ENCODE results near the gene ATXN7L1.

GRCh38 chr7:105577251-105577650 is 299.1 kb downstream of the ATXN7L1 start:
- TF ChIP-seq RFX5 (IDR thresholded peaks at IDR 0.05; ENCODE audit: borderline replicate concordance, low read depth, low read length), result no peak
- no peak for TF ChIP-seq MAX (IDR thresholded peaks at IDR 0.05)
- no peak for TF ChIP-seq CHD2 (IDR thresholded peaks at IDR 0.05; ENCODE audit: low read length)
- TF ChIP-seq EZH2 (IDR thresholded peaks at IDR 0.05; ENCODE audit: low read depth, low read length, severe bottlenecking), result no peak
- TF ChIP-seq RAD21 (IDR thresholded peaks at IDR 0.05 in 1 of 2, conservative IDR thresholded peaks at IDR 0.05 in 1 of 2; ENCODE audit: low read depth in 2 of 2, low read length in 2 of 2), result no peak
- no peak for TF ChIP-seq RXRA (IDR thresholded peaks at IDR 0.05; ENCODE audit: insufficient read depth, low read depth, low read length)
- no peak for TF ChIP-seq POLR2A (IDR thresholded peaks at IDR 0.05; ENCODE audit: control extremely low read depth in 1 of 2, low read depth in 2 of 2, low read length in 2 of 2)
- TF ChIP-seq JUND (IDR thresholded peaks at IDR 0.05; ENCODE audit: low read length), result no peak
- no peak for TF ChIP-seq CTCF (IDR thresholded peaks at IDR 0.05; ENCODE audit: control extremely low read depth in 1 of 3, insufficient read depth in 1 of 3, low read depth in 1 of 3, low read length in 3 of 3)

Measured in H1 (cell line).